Raji (cell line): ENCODE results near the gene BRIP1.

Experiments
- POLR2A ChIP-seq: IDR thresholded peaks from 2 replicates; pipeline ENCODE4 v1.6.1; 2011; ENCODE audit warnings: low read depth, low read length, control low read depth; ENCODE audit not compliant: insufficient read depth

Gene BRIP1

DNA sequence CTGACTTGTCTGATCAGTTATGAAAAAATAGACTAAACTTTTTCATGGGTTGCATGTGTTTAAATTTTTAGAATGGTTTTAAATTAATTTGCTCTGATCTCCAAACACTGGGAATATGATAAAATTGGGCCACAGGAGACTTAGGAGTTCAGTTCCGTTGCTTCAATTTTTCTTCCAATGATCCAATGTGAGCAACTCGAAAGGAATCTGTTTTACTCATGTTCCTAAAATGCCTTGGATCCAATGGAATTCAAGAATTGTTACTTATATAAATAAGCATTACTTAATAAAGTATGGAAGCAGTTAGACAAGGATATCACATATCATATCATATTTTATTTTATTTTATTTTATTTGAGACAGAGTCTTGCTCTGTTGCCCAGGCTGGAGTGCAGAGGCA lies 216.3 kb downstream of the BRIP1 start:
- no peak for TF ChIP-seq POLR2A

DNA sequence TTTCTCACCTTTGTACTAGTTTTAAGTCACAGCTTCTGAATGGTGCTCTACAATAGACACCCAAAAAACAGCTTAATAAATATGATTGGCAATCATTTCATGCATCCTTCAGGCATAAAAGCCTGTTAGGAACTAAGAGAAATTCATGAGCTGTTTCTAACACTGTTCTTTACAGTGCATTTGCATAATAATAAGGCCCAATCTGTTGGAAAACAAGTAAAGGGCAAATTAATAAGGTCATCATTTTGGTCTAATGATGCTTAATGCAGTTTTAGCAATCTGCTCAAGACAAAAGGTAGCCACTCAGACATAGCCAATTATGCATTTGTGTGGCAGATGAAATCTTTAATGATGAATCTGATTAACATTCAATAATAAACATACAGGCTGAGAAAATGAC lies 216.8 kb downstream of the BRIP1 start:
- no peak for TF ChIP-seq POLR2A

DNA sequence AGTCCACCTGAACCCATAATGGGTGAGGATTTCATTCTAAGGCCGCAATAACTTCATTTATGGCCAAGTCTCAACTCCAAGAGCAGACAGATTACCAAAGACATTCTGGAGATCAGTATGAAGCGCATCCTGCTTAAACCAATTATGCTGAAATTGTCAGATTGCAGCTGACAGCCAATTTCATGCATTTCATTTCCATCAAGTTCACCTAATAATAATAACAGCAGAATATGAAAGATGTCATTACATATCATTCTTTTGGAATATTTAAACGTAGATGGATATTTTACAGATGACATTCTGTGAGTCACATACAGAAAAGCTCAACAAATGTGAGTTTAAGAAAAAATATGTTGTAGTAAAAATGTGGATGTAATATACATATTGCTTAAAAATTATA lies 217.4 kb downstream of the BRIP1 start:
- no peak for TF ChIP-seq POLR2A

DNA sequence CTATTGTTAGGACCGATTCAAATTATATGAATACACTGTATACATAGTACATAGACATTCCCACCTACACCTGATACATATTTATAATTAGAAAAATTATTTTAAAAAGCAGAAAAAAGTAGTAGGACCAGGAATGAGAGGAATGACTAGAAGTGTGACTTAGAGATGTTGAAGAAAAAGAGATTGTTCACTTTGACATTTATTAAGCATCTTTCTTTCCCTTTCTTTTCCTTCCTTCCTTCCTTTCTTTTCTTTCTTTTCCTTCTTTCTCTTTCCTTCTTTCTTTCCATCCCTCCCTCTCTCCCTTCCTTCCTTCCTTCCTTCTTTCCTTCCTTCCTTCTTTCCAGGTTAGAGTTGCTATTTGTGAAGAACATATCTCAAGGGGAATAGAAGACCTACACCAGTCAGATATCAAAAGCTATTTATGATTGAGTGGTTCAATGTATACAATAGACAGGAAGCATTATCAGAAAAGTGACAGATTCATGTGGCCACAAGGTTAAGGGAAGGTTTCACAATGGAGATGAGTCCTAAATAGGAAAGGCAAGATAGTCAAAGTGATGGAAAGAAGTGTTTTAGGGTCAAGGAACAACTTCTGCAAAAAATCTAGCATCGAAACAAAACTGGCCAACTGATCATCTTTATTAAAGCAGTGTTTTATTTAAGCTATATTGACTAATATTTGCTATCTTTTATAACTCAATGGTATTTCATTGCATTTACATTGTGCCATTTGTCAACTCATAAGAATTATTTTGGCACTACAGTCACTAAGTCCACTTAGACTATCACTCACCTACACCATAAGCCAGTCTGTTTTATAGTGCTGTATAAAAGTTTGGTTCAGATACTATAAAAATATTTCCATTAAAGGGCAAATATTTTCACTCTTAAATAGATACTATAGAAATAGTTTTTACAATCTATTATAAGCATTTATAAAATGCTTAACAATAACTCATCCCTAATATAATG lies 218.2 kb downstream of the BRIP1 start:
- no peak for TF ChIP-seq POLR2A

DNA sequence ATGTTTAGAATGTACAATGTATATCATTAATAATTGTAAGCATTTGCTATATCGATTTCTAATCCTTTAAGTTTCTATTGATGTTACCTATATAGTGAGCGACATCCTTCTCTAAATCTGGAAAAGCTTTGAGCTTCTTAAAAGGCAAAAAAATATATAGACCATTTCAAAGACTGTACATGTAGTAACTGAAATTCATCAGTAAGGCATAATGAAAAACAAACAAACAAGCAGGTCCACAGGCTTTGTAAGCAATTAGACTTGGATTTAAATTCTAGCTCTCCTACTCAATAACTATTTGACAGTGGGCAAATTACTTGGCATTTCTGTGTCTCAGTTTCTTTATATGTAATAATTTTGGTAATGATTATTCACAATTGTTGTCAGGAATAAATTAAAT lies 220.6 kb downstream of the BRIP1 start:
- TF ChIP-seq POLR2A, result no peak

DNA sequence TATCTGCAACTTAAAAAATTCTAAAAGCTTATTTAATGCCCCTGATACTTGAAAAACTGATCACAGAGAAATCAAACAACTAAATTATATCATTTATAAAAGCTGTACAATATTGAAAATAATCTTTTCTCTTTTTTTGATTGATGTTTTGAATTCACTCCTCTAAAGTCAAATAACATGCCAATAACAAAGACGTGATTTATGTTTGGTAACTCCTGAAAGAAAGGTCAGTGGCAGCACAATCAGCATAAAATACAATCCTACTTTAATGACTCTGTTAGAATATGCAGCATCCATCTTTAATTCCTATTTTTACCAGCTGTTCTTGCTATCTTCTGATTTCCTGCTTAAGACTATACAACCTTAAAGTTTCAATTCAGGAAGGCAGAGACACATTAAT lies 221.6 kb downstream of the BRIP1 start:
- no peak for TF ChIP-seq POLR2A

DNA sequence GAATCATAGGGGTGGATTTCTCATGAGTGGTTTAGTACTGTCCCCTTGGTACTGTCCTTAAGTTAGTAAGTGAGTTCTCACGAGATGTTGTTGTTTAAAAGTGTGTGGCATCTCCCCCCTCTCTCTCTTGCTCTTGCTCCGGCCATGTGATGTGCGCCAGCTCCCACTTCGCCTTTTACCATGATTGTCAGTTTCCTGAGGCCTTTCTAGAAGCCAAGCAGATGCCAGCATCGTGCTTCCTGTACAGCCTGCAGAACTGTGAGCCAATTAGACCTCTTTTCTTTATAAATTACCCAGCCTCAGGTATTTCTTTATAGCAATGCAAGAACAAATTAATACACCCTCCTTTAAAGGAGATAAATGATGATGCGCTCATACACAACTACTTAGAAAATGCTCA lies 222.2 kb downstream of the BRIP1 start:
- TF ChIP-seq POLR2A, result no peak

DNA sequence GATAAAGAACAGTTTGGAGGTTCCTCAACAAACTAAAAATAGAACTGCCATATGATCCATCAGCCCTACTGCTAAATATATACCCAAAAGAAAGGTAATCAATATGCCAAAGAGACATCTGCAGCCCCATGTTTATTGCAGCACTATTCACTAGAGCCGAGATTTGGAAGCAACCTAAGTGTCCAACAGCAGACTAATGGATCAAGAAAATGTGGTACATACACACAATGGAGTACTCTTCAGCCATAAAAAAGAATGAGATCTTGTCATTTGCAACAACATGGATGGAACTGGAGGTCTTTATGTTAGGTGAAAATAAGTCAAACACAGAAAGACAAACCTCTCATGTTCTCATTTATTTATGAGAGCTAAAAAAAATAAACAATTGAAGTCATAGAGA lies 223.5 kb downstream of the BRIP1 start:
- no peak for TF ChIP-seq POLR2A

- no peak for TF ChIP-seq POLR2A
Observed at GRCh38 chr17:61638087-61638486, 225.2 kb downstream of the BRIP1 start.

GRCh38 chr17:61635913-61636432 lies 227.4 kb downstream of the BRIP1 start:
- no peak for TF ChIP-seq POLR2A

DNA sequence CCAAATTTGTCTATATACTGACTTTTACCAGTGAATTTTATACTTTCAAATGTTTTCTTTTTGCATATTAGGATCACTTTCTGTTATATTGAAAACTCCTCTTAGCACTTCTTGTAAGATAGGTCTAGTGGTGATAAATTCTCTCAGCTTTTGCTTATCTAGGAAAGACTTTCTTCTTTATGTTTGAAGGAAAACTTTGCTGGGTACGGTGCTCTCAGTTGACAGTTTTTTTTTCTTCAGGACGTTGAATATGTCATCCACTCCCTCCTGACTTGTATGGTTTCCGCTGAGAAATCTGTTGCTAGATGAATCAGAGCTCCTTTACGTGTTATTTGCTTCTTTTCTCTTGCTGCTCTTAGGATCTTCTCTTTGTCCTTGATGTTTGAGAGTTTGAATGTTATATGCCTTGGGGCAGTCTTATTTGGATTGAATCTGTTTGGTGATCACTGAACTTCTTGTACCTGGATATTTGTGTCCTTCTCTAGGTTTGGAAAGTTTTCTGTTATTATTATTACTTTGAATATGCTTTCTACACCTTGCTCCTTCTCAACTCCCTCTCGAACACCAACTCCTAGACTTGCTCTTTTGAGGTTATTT lies 228.3 kb downstream of the BRIP1 start:
- no peak for TF ChIP-seq POLR2A

GRCh38 chr17:61634011-61634539 lies 229.3 kb downstream of the BRIP1 start:
- no peak for TF ChIP-seq POLR2A

DNA sequence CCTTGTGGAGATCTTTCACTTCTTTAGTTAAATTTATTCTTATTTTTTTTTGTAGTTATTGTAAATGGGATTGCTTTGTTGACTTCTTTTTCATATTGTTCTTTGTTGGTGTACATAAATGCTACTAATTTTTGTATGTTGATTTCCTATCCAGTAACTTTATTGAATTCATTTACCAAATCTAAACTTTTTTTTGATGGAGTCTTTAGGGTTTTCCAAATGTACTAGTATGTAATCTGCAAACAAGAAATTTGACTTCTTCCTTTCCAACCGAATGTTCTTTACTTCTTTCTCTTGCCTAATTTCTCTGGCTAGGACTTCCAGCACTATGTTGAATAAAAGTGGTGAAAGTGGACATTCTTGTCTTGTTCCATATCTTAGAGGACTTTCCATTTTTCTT lies 230.5 kb downstream of the BRIP1 start:
- no peak for TF ChIP-seq POLR2A

DNA sequence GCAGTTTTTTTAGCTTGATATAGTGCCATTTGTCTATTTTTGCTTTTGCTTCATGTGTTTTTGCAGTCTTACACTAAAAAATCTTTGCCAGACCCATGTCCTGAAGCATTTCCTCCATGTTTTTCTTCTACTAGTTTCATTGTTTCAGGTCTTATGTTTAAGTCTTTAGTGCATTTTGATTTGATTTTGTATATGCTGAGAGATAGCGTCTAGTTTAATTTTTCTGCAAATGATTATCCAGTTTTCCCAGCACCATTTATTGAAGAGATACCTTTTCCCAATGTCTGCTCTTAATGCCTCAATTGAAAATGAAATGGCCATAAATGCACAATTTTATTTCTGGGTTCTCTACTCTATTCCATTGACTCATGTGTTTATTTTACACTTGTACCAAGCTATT lies 231.5 kb downstream of the BRIP1 start:
- TF ChIP-seq POLR2A, result no peak
